ENCODE results near the gene TOX3. TPM values are rescaled to one million over a fixed set of nuclear protein-coding genes. Genes with fewer than 3 reads are reported as not detected.

The TOX3 gene
- total and polyA plus RNA-seq, 2 of the 13 experiments (the other 11 are each of a cell fraction or from before 2014, with no cell fraction given): 14.5 to 98.6 TPM

DNA sequence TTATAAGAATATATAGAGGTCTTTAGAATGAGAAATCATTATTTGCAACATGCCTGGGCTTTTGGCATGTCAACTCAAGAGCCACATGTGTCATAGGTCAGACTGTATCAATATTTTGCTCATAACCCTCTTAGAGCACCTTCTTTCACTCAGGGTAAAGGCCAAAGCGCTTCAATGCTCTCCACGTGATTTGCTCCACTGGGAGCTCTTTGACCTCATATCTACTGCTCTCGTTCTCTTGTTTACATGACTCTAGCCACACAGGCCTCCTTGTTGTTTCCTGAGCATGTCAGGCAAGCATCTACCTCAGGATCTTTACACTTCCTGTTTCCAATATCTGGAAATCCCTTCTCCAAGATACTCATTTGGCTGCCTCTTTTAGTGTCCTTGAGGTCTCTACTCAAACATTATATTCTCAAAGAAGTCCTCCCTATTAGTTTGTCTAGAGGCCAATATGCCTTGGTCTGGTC is 148.4 kb downstream of the TOX3 start (continued):
- TF ChIP-seq PLRG1 (conservative IDR thresholded peaks at IDR 0.05) (no peak), SPEN (CRISPR knock-in tag; IDR thresholded peaks at IDR 0.05; ENCODE audit: low read depth) (peak; percentile 53; the same call in 1 of the 2 replicates), ZNF788 (CRISPR knock-in tag; IDR thresholded peaks at IDR 0.05; ENCODE audit: borderline replicate concordance) (peak; percentile 92; the same call in 1 of the 2 replicates), ZBTB3 (CRISPR knock-in tag; IDR thresholded peaks at IDR 0.05; ENCODE audit: borderline replicate concordance, low read depth) (peak; percentile 83; the same call in 1 of the 2 replicates), ZNF7 (CRISPR knock-in tag; IDR thresholded peaks at IDR 0.05) (peak; percentile 71), ZNF207 (IDR thresholded peaks at IDR 0.05; ENCODE audit: borderline replicate concordance) (no peak), SP140L (CRISPR knock-in tag; IDR thresholded peaks at IDR 0.05; ENCODE audit: borderline replicate concordance) (peak; percentile 86; the same call in 1 of the 2 replicates), MLXIP (CRISPR knock-in tag; IDR thresholded peaks at IDR 0.05; ENCODE audit: borderline replicate concordance) (peak; percentile 89), NCOR1 (IDR thresholded peaks at IDR 0.05; ENCODE audit: borderline replicate concordance, low read length) (peak; percentile 84; the same call in 1 of the 2 replicates), MED1 (CRISPR knock-in tag; IDR thresholded peaks at IDR 0.05) (peak; percentile 99), ZNF629 (CRISPR knock-in tag; conservative IDR thresholded peaks at IDR 0.05) (peak; percentile 60), TCF12 (IDR thresholded peaks at IDR 0.05) (no peak), TCF12 (CRISPR knock-in tag; IDR thresholded peaks at IDR 0.05) (peak; percentile 96), FOXP1 (IDR thresholded peaks at IDR 0.05) (peak; percentile 95), FOXP1 (CRISPR knock-in tag; IDR thresholded peaks at IDR 0.05) (peak; percentile 100), ETV5 (CRISPR knock-in tag; IDR thresholded peaks at IDR 0.05; ENCODE audit: borderline replicate concordance) (peak; percentile 97), FOXA1 (IDR thresholded peaks at IDR 0.05) (peak; percentile 71), FOXA1 (CRISPR knock-in tag; IDR thresholded peaks at IDR 0.05) (peak; percentile 98), HOXA3 (CRISPR knock-in tag; IDR thresholded peaks at IDR 0.05) (peak; percentile 91), POLR2A (IDR thresholded peaks at IDR 0.05; ENCODE audit: insufficient read depth in 1 of 2, low read depth in 2 of 2, low read length in 2 of 2) (no peak), ZFYVE20 (CRISPR knock-in tag; IDR thresholded peaks at IDR 0.05; ENCODE audit: borderline replicate concordance, low read depth) (no peak), TARDBP (CRISPR knock-in tag; IDR thresholded peaks at IDR 0.05) (peak; percentile 91; the same call in 1 of the 2 replicates), PPARG (CRISPR knock-in tag; conservative IDR thresholded peaks at IDR 0.05) (peak; percentile 96), ZNF367 (CRISPR knock-in tag; IDR thresholded peaks at IDR 0.05; ENCODE audit: borderline replicate concordance) (no peak)
- TF ChIP-seq, protein P1, sequence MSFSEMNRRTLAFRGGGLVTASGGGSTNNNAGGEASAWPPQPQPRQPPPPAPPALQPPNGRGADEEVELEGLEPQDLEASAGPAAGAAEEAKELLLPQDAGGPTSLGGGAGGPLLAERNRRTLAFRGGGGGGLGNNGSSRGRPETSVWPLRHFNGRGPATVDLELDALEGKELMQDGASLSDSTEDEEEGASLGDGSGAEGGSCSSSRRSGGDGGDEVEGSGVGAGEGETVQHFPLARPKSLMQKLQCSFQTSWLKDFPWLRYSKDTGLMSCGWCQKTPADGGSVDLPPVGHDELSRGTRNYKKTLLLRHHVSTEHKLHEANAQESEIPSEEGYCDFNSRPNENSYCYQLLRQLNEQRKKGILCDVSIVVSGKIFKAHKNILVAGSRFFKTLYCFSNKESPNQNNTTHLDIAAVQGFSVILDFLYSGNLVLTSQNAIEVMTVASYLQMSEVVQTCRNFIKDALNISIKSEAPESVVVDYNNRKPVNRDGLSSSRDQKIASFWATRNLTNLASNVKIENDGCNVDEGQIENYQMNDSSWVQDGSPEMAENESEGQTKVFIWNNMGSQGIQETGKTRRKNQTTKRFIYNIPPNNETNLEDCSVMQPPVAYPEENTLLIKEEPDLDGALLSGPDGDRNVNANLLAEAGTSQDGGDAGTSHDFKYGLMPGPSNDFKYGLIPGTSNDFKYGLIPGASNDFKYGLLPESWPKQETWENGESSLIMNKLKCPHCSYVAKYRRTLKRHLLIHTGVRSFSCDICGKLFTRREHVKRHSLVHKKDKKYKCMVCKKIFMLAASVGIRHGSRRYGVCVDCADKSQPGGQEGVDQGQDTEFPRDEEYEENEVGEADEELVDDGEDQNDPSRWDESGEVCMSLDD (CRISPR knock-in tag; IDR thresholded peaks at IDR 0.05; ENCODE audit: borderline replicate concordance): no peak; the same call in 1 of the 2 replicates
- TF ChIP-seq, protein P2, sequence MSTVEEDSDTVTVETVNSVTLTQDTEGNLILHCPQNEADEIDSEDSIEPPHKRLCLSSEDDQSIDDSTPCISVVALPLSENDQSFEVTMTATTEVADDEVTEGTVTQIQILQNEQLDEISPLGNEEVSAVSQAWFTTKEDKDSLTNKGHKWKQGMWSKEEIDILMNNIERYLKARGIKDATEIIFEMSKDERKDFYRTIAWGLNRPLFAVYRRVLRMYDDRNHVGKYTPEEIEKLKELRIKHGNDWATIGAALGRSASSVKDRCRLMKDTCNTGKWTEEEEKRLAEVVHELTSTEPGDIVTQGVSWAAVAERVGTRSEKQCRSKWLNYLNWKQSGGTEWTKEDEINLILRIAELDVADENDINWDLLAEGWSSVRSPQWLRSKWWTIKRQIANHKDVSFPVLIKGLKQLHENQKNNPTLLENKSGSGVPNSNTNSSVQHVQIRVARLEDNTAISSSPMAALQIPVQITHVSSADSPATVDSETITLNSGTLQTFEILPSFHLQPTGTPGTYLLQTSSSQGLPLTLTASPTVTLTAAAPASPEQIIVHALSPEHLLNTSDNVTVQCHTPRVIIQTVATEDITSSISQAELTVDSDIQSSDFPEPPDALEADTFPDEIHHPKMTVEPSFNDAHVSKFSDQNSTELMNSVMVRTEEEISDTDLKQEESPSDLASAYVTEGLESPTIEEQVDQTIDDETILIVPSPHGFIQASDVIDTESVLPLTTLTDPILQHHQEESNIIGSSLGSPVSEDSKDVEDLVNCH (CRISPR knock-in tag; IDR thresholded peaks at IDR 0.05): no peak
